ENCODE results near the gene MOB3B. TPM values are rescaled to one million over a fixed set of nuclear protein-coding genes. Genes with fewer than 3 reads are reported as not detected.
A peak's percentile ranks its signal among the peaks of the same experiment; 100 is the strongest.

The MOB3B gene
- total and polyA plus RNA-seq, 10 of the 15 experiments (the other 5 are each of a cell fraction or from before 2014, with no cell fraction given) = 0.44 to 2.7 (median 0.91) TPM

DNA sequence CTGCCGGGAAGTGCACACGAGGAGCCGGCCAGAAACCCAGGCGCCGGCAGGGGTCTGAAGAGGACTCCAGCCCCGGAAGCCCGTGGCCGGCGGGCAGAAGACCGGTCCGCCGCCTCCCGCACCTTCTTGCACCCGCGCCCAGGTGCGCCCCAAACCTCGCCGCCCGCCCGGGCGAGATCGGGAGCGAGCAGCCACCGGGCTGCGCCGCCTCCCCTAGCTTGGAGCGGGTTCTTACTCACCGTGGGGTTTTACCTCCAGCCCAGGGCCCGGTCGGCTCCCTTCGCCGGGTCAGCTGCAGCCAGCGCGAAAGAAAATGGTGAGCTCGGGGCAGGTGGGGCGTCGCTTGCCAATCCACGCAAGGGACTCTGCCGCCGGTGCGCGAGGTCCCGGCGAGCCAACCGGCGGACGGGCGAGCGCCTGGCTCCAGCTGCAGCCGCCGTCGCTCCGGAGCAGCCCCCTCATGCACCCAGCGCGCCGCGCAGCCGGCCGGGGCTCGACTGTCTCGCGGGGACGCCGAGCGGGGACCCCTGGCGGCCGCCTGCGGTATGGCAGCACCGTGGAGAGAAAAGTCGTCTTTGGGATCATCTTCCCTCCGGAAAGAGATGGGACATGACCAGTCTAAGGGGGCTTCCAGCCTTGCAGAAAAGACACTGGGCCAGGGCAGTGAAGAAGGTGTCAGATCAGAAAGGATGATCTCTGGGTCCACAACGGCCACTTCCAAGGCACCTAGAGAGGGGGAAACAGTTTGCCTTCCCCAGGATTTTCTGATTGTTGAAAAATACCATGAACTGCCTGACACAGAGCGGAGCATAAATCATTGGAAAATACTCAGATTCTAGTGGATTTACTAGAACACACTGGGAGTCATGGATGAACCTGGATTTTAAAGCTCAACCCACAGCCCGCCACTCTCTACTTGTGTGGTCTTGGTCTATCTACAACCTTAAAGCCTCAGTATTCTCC lies at the start of gene MOB3B (continued):
- TF ChIP-seq, protein P1, sequence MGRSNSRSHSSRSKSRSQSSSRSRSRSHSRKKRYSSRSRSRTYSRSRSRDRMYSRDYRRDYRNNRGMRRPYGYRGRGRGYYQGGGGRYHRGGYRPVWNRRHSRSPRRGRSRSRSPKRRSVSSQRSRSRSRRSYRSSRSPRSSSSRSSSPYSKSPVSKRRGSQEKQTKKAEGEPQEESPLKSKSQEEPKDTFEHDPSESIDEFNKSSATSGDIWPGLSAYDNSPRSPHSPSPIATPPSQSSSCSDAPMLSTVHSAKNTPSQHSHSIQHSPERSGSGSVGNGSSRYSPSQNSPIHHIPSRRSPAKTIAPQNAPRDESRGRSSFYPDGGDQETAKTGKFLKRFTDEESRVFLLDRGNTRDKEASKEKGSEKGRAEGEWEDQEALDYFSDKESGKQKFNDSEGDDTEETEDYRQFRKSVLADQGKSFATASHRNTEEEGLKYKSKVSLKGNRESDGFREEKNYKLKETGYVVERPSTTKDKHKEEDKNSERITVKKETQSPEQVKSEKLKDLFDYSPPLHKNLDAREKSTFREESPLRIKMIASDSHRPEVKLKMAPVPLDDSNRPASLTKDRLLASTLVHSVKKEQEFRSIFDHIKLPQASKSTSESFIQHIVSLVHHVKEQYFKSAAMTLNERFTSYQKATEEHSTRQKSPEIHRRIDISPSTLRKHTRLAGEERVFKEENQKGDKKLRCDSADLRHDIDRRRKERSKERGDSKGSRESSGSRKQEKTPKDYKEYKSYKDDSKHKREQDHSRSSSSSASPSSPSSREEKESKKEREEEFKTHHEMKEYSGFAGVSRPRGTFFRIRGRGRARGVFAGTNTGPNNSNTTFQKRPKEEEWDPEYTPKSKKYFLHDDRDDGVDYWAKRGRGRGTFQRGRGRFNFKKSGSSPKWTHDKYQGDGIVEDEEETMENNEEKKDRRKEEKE (IDR thresholded peaks at IDR 0.05) = no peak
- peak; percentile 82 for TF ChIP-seq GATAD2B (conservative IDR thresholded peaks at IDR 0.05; ENCODE audit: low read depth)
- TF ChIP-seq MTA3 (IDR thresholded peaks at IDR 0.05; ENCODE audit: borderline replicate concordance, low read length) = no peak
- no peak for TF ChIP-seq CHD4 (IDR thresholded peaks at IDR 0.05)
- no peak for TF ChIP-seq RAD51 (IDR thresholded peaks at IDR 0.05)
- no peak for TF ChIP-seq HDAC2 (IDR thresholded peaks at IDR 0.05)
- TF ChIP-seq, protein P2, sequence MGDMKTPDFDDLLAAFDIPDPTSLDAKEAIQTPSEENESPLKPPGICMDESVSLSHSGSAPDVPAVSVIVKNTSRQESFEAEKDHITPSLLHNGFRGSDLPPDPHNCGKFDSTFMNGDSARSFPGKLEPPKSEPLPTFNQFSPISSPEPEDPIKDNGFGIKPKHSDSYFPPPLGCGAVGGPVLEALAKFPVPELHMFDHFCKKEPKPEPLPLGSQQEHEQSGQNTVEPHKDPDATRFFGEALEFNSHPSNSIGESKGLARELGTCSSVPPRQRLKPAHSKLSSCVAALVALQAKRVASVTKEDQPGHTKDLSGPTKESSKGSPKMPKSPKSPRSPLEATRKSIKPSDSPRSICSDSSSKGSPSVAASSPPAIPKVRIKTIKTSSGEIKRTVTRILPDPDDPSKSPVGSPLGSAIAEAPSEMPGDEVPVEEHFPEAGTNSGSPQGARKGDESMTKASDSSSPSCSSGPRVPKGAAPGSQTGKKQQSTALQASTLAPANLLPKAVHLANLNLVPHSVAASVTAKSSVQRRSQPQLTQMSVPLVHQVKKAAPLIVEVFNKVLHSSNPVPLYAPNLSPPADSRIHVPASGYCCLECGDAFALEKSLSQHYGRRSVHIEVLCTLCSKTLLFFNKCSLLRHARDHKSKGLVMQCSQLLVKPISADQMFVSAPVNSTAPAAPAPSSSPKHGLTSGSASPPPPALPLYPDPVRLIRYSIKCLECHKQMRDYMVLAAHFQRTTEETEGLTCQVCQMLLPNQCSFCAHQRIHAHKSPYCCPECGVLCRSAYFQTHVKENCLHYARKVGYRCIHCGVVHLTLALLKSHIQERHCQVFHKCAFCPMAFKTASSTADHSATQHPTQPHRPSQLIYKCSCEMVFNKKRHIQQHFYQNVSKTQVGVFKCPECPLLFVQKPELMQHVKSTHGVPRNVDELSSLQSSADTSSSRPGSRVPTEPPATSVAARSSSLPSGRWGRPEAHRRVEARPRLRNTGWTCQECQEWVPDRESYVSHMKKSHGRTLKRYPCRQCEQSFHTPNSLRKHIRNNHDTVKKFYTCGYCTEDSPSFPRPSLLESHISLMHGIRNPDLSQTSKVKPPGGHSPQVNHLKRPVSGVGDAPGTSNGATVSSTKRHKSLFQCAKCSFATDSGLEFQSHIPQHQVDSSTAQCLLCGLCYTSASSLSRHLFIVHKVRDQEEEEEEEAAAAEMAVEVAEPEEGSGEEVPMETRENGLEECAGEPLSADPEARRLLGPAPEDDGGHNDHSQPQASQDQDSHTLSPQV (IDR thresholded peaks at IDR 0.05) = 0 out of 2 replicates have a peak, but pooled peaks have one; percentile 47
- peak; percentile 57 for TF ChIP-seq HDAC6 (IDR thresholded peaks at IDR 0.05; ENCODE audit: unreplicated experiment)
- TF ChIP-seq HCFC1 (IDR thresholded peaks at IDR 0.05; ENCODE audit: low read length) = no peak; the same call in 1 of the 2 replicates
- TF ChIP-seq, protein P3, sequence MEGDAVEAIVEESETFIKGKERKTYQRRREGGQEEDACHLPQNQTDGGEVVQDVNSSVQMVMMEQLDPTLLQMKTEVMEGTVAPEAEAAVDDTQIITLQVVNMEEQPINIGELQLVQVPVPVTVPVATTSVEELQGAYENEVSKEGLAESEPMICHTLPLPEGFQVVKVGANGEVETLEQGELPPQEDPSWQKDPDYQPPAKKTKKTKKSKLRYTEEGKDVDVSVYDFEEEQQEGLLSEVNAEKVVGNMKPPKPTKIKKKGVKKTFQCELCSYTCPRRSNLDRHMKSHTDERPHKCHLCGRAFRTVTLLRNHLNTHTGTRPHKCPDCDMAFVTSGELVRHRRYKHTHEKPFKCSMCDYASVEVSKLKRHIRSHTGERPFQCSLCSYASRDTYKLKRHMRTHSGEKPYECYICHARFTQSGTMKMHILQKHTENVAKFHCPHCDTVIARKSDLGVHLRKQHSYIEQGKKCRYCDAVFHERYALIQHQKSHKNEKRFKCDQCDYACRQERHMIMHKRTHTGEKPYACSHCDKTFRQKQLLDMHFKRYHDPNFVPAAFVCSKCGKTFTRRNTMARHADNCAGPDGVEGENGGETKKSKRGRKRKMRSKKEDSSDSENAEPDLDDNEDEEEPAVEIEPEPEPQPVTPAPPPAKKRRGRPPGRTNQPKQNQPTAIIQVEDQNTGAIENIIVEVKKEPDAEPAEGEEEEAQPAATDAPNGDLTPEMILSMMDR (IDR thresholded peaks at IDR 0.05 in 2 of 3, conservative IDR thresholded peaks at IDR 0.05 in 1 of 3; ENCODE audit: control insufficient read depth in 2 of 3, extremely low read depth in 1 of 3, insufficient read depth in 1 of 3, low read depth in 3 of 3, low read length in 3 of 3) = peak; percentile 83 to 89 (median 88)
- TF ChIP-seq IKZF1 (conservative IDR thresholded peaks at IDR 0.05) = peak; percentile 80
- TF ChIP-seq CREM (IDR thresholded peaks at IDR 0.05; ENCODE audit: low read depth) = no peak
- TF ChIP-seq CBX5 (IDR thresholded peaks at IDR 0.05; ENCODE audit: low read depth) = 0 out of 2 replicates have a peak, but pooled peaks have one; percentile 48
- no peak for TF ChIP-seq MYC (IDR thresholded peaks at IDR 0.05; ENCODE audit: insufficient read depth, insufficient read length, insufficient replicate concordance, low read length, severe bottlenecking)
- no peak for TF ChIP-seq BMI1 (IDR thresholded peaks at IDR 0.05; ENCODE audit: borderline replicate concordance)
- no peak for TF ChIP-seq CHD1 (IDR thresholded peaks at IDR 0.05; ENCODE audit: low read depth, low read length)
- TF ChIP-seq FOXM1 (IDR thresholded peaks at IDR 0.05; ENCODE audit: low read depth, low read length) = no peak
- no peak for TF ChIP-seq HDGF (IDR thresholded peaks at IDR 0.05)
- TF ChIP-seq, protein P4, sequence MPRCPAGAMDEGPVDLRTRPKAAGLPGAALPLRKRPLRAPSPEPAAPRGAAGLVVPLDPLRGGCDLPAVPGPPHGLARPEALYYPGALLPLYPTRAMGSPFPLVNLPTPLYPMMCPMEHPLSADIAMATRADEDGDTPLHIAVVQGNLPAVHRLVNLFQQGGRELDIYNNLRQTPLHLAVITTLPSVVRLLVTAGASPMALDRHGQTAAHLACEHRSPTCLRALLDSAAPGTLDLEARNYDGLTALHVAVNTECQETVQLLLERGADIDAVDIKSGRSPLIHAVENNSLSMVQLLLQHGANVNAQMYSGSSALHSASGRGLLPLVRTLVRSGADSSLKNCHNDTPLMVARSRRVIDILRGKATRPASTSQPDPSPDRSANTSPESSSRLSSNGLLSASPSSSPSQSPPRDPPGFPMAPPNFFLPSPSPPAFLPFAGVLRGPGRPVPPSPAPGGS (IDR thresholded peaks at IDR 0.05; ENCODE audit: borderline replicate concordance, insufficient read depth, low read depth, low read length, poor library complexity, severe bottlenecking) = no peak

Data from GM12878 (cell line).